HG03108 (cell line): Measurements from ENCODE around the gene FRMPD1.

Experiments used
- ATAC-seq: cut with Tn5 transposase; IDR thresholded peaks from one replicate; pipeline ENCODE4 v1.9.1; 2021; ENCODE audit warnings: moderate library complexity; ENCODE audit not compliant: unreplicated experiment

The FRMPD1 gene

DNA sequence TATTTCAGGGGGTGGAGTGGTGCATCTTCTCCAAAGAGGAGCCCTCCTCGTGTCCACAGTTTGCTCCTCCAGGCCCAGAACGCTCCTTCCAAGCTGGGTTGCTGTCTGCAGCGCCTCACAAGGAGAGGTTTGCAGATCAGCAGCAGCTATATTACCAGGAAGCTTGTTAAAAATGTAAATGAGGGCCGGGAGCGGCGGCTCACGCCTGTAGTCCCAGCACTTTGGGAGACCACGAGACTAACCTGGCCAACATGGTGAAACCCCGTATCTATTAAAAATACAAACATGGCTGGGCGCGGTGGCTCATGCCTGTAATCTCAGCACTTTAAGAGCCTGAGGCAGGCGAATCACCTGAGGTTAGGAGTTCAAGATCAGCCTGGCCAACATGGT, 25.0 kb upstream of the FRMPD1 start:
- no peak for ATAC-seq

- ATAC-seq: no peak
Measured at GRCh38 chr9:37626708-37627292, 24.0 kb upstream of the FRMPD1 start.

DNA sequence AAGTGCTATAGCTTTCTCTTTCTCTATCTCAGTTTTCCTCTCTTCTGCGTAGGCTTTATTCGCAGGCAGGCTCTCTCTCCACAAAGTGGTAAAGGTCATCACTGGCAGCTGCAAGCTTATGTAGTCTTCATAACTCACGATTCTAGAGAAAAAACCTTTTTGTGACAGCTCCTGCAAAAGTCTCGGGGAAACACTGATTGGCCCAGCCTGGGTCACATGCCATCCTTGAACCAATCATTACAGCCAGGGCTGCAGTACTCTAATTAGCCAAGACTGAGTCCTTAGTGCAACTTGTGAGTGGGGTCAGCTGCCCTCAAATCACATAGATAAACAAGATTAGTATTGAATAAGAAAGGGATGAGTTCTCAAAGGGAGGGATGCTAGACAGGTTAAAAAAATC, 18.3 kb upstream of the FRMPD1 start:
- ATAC-seq: no peak

DNA sequence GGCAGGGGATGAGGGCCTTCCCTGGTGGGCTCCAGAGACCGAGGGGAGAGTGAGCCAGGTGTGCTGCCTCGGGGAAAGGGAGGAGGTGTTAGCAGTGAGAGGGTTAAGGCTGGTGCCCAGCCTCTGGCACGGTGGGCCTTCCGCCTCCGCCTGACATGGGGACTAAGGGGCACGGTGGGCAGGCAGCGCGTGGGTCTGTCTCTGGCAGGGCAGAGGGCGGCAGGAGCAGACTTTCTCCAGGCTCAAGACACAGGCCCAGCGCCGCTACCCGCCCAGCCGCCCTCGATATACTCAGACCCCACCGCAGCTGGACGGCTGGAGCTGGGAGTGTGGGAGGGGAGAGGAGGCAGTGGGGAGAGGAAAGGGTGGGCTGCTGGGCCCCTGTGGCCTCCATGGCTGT, 14.9 kb upstream of the FRMPD1 start:
- no peak for ATAC-seq

GRCh38 chr9:37636511-37637448, 14.0 kb upstream of the FRMPD1 start:
- no peak for ATAC-seq

- no peak for ATAC-seq
Measured at GRCh38 chr9:37639109-37639762, 11.5 kb upstream of the FRMPD1 start.

DNA sequence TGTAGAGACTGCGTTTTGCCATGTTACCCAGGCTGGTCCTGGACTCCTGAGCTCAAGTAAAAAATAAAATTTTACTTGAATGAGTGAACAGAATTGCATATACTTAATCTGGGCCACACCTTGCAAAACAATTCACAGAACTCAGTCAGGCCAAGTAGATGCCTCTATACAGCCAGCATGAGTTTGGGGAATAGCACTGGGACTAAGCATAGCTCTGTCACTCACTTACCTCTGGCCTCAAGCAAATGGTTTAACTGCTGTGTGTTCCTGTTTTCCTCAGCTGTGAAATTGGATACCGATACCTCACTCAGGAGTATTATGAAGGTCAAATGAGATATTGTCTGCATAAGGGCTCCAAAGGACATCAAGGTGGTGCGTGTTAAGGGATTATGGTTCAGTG, 10.9 kb upstream of the FRMPD1 start:
- ATAC-seq: no peak

DNA sequence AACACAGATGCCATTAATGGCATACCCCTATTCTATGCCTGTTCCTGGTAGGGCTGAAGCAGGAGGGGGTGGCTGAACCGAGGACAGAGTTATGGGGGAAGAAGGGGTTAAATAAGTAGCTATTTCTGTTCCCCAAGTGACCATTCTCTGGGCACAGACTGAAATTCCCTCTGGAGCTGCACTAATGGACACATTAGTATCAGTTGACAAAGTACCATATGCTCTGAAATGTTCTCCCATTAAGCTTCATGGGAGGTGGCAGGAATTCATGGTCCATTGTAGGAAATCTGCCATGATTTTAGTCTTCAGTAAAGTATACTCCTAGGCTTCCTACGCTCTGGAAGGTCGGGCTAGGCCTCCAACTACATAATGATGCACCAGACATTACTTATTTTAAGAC, 10.5 kb upstream of the FRMPD1 start:
- no peak for ATAC-seq

DNA sequence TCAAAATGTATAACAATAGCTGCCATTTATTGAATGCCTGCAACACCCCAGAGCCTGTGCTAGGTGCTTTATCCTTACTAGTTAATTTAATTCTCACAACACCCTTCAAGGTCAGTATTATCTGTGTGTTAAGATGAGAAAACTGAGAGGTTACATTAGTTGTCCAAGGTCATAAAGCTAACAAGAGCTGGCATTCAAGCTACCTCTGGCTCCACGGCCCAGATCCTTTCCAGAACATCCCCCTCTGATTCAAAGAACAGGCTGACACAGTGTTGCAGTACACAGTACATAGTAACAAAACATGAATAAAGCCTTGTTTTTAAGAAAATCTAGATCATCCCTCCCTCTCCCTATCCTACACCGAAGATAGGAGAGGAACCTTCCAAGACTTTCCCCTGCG, 9.4 kb upstream of the FRMPD1 start:
- no peak for ATAC-seq

DNA sequence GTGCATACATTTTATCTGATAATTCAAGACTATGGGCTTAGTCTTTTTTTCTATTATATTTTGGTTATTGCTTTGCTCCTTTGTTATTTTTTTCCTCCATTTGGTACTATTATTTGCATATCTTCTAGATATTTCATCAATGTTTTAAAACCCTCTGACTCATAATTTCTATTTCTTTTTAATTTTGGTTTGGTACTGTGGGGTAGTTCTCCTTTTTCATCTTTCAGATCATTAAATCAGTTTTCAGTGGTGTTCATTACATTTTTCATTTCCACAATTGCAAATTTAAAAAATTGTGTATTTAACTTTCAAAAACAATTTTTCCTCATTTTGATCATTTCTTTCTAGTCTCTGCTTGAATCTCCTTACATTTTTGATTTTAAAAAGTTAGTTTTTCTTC, 7.5 kb upstream of the FRMPD1 start:
- ATAC-seq: no peak

DNA sequence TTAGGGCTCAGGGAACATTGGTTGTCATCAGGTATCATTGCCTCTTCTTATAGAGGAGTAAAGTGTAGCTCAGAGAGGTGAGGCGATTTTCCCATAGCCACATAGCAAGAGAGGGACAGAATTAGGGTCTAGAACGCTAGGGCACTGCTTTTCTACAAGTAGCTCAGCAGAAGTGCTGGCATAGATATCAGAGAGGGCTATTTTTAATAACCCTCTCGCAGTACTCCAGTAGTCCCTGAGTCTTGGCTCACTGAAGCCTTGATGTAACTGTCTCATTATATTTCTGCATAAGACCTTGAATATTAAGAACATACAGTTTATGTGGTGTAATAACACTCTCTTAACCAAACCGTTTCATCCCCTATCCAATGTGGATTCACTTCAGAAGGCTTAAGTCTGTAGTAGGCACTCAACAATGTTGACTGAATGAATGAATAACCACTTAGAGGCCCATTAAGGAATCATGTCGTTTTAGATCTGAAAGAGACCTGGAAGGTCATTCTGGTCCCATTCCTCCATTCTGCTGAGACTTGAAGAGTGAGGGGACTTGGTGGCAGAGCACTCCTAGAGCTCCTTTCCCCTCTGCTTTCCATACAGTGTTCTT, 4.7 kb upstream of the FRMPD1 start:
- no peak for ATAC-seq

GRCh38 chr9:37650299-37650872, 368 bp upstream of the FRMPD1 start:
- ATAC-seq: no peak

DNA sequence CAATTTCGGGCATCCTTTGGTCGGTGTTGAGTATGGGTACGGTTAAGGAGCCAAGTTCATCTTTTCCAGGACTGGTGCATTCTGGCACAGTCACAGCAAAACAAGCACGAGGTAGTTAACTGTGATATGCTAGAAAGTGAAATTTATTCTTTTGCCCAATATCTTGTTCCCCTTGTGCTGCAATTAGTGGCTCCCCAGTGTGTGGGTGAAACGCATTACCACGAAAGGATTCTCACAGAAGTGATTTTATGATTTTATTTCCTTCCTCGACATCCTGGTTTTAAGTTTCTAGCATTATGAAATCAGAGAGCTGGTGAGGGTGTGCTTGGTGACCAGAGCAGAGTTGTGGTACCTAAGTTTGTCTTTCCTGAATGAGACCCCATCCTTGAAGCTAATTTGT, 1.5 kb downstream of the FRMPD1 start:
- no peak for ATAC-seq

GRCh38 chr9:37653385-37653784, 2.6 kb downstream of the FRMPD1 start:
- no peak for ATAC-seq

- no peak for ATAC-seq
Measured at GRCh38 chr9:37656936-37657335, 6.2 kb downstream of the FRMPD1 start.

GRCh38 chr9:37660691-37661090, 9.9 kb downstream of the FRMPD1 start:
- ATAC-seq: no peak

GRCh38 chr9:37663926-37664325, 13.2 kb downstream of the FRMPD1 start:
- ATAC-seq: no peak

- no peak for ATAC-seq
Measured at GRCh38 chr9:37667706-37668105, 17.0 kb downstream of the FRMPD1 start.

GRCh38 chr9:37668116-37668601, 17.4 kb downstream of the FRMPD1 start:
- no peak for ATAC-seq

- no peak for ATAC-seq
Measured at GRCh38 chr9:37669232-37669631, 18.5 kb downstream of the FRMPD1 start.

- no peak for ATAC-seq
Measured at GRCh38 chr9:37675661-37676060, 24.9 kb downstream of the FRMPD1 start.
